ENCODE measurements around the gene PKDCC. TPM values are rescaled to one million over a fixed set of nuclear protein-coding genes. Genes with fewer than 3 reads are reported as not detected.
A peak's percentile ranks its signal among the peaks of the same experiment; 100 is the strongest.

Gene PKDCC
- total RNA-seq, 4 donors from 2014 or later, result 34.1 to 244 (median 109) TPM

DNA sequence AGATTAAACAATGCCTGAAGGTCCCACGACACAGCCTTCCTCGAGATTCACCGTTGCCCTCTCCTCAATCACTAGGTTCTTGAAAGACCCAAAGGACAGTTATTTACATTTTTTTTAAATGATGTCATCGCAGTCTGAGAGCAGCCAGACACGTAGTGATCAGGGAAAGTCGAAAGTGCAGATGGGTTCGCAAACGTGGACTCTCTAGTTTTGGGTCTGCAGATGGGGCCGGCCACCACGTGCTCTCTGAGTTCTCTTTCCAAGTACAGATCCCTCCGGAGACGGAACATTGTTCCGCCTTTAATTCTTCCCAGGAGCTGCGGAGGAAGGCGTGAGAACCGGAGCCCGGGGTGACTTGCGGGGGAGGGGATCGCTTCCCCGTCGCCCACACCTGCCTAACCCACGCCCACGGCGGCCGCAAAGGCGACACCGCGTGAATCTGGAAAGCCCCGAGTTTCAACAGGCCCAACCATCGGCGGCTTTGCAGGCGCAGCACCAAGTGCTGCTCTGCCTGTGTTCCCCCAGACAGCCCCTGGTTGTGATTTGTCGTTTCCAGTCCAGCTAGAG, 54.3 kb downstream of the PKDCC start:
- H3K4me1 ChIP-seq, result no peaks in the 10 kb centered on the region
- no peaks in the 10 kb centered on the region for H3K9me3 ChIP-seq
- intact Hi-C loops (cut with DNase I; ENCODE audit: low total_unique reads), result no loop called here
- DNase-seq, result peak; percentile 67 to 72
- H3K27ac ChIP-seq, result peak overlapping the region; percentile 84 to 91
- no peaks in the 10 kb centered on the region for H3K27me3 ChIP-seq
- H3K36me3 ChIP-seq, result no peaks in the 10 kb centered on the region
- no peak for TF ChIP-seq CTCF (IDR thresholded peaks at IDR 0.05)
- TF ChIP-seq POLR2A (IDR thresholded peaks at IDR 0.05), result no peak
- H3K4me3 ChIP-seq, result peak overlapping the region; percentile 25 to 46

DNA sequence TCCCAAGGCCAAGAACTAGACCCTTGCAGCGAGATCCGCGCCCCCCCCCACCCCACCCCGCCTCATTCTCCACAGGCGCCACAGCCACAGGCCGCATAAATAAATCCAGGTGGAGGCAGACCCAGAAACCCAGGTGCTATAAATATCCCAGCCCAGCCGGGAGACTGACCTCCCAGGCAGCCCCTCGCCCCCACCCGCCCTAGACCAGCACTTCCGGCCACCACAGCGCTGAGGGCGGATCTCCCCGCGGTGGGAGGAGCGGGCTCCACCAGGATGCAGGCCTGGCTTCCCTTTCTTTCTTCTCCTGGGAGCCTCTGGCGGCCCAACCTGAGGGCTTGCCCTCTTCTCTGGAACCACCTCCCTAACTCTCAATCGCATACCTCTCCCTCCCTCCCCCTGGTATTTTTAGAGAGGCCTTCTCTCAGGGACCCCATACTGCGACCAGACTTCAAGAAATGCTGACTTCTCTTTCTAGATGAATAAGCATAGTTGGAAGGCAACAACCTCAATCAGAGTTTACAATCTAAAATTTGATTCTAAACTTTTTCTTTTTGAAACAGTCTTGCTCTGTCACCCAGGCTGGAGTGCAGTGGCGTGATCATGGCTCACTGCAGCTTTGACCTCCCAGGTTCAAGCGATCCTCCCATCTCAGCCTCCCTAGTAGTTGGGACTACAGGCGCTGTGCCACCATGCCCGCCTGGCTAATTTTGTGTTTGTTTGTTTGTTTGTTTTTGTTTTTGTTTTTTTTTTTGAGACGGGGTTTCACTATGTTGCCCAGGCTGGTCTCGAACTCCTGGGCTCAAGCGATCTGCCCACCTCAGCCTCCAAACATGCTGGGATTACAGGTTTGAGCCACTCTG, 55.0 kb downstream of the PKDCC start:
- no peaks in the 10 kb centered on the region for H3K4me1 ChIP-seq
- peak overlapping the region; percentile 84 to 91 for H3K27ac ChIP-seq
- H3K36me3 ChIP-seq, result no peaks in the 10 kb centered on the region
- TF ChIP-seq POLR2A (IDR thresholded peaks at IDR 0.05) (no peak), CTCF (IDR thresholded peaks at IDR 0.05) (no peak)
- DNase-seq, result peak; percentile 50 to 64
- H3K27me3 ChIP-seq, result no peaks in the 10 kb centered on the region
- H3K9me3 ChIP-seq, result no peaks in the 10 kb centered on the region
- intact Hi-C loops (cut with DNase I; ENCODE audit: low total_unique reads), result no loop called here
- peak overlapping the region; percentile 25 to 46 for H3K4me3 ChIP-seq

DNA sequence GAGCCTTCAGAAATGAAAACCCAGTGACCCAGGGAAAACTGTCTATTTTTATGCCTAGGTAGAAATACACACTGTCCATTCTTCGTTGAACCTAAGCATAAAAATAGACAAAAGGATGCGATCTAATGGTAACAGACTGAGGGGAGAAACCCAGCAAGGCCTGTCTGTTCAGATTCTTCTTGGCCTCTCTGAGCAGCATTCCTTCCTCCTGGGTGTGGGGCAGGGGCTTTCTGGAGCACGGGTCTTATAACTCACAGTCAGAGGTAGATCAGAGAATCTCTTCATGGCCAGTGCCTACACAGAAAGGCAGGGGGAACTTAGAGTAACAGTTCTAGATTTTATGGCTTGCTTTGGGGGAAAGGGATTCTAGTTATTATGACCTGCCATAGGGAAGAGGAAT, 56.0 kb downstream of the PKDCC start:
- no peaks in the 10 kb centered on the region for H3K4me1 ChIP-seq
- TF ChIP-seq POLR2A (IDR thresholded peaks at IDR 0.05) (no peak), CTCF (IDR thresholded peaks at IDR 0.05) (no peak)
- no peak overlapping the region for H3K4me3 ChIP-seq
- DNase-seq, result no peak
- intact Hi-C loops (cut with DNase I; ENCODE audit: low total_unique reads), result no loop called here
- no peaks in the 10 kb centered on the region for H3K9me3 ChIP-seq
- H3K27ac ChIP-seq, result no peak overlapping the region
- H3K36me3 ChIP-seq, result no peaks in the 10 kb centered on the region
- no peaks in the 10 kb centered on the region for H3K27me3 ChIP-seq

GRCh38 chr2:42104621-42105020, 56.8 kb downstream of the PKDCC start:
- no peak for TF ChIP-seq CTCF (IDR thresholded peaks at IDR 0.05)
- TF ChIP-seq POLR2A (IDR thresholded peaks at IDR 0.05), result no peak
- Histone ChIP-seq H3K4me1 (no peaks in the 10 kb centered on the region), H3K27me3 (no peaks in the 10 kb centered on the region), H3K9me3 (no peaks in the 10 kb centered on the region), H3K36me3 (no peaks in the 10 kb centered on the region), H3K27ac (no peak overlapping the region), H3K4me3 (no peak overlapping the region)
- no peak for DNase-seq
- intact Hi-C loops (cut with DNase I; ENCODE audit: low total_unique reads), result no loop called here
